ENCODE data around the gene NET1.

The NET1 gene

GRCh38 chr10:5507649-5508131 is 95.3 kb downstream of the NET1 start:
- H3K4ac ChIP-seq (ENCODE audit: low read length) = no peak overlapping the region
- no peaks in the 10 kb centered on the region for H3K36me3 ChIP-seq (replicated peaks in 1 of 2; ENCODE audit: control insufficient read depth in 2 of 2, insufficient read depth in 2 of 2, low read length in 2 of 2)
- H2AFZ ChIP-seq (ENCODE audit: low read length) = no peak overlapping the region
- H2AK5ac ChIP-seq (ENCODE audit: low read depth, low read length) = no peak overlapping the region
- H3K79me1 ChIP-seq (ENCODE audit: low read depth, low read length) = no peaks in the 10 kb centered on the region
- no peak overlapping the region for H2BK5ac ChIP-seq (ENCODE audit: low read length)
- no peak overlapping the region for H2BK12ac ChIP-seq (ENCODE audit: low read length)
- H3K4me3 ChIP-seq (ENCODE audit: low read length in 2 of 2) = no peak overlapping the region
- peak overlapping the region; percentile 72 for H3K9ac ChIP-seq (ENCODE audit: low read depth, low read length, poor library complexity)
- H3K4me1 ChIP-seq (ENCODE audit: control insufficient read depth in 2 of 2, insufficient read depth in 1 of 2, low read depth in 1 of 2, low read length in 2 of 2) = peaks cover 0 to under 1% of the 10 kb centered on the region in 2 donors
- WGBS, 2 donors (ENCODE audit: extremely low coverage in 2 of 2, insufficient read length in 2 of 2, insufficient replicate concordance in 1 of 2) = no CpG with 5 or more reads among the region's 14 CpGs
- no peak overlapping the region for H2BK15ac ChIP-seq (ENCODE audit: low read length)
- peak overlapping the region; percentile 29 for H3K18ac ChIP-seq (ENCODE audit: low read length)
- no peak overlapping the region for H3K23ac ChIP-seq (ENCODE audit: low read depth, low read length, poor library complexity)
- no peak overlapping the region for H4K8ac ChIP-seq (ENCODE audit: low read depth, low read length)
- H3K14ac ChIP-seq (ENCODE audit: low read length) = peak overlapping the region; percentile 76
- H2BK120ac ChIP-seq (ENCODE audit: low read depth, low read length) = peak overlapping the region; percentile 22
- H3K4me2 ChIP-seq (ENCODE audit: insufficient read depth, low read length, poor library complexity, severe bottlenecking) = no peak overlapping the region
- DNase-seq (ENCODE audit: low spot score) = no peak
- H3K27ac ChIP-seq (replicated peaks; ENCODE audit: low read length) = no peak overlapping the region
- H3K27me3 ChIP-seq (ENCODE audit: control insufficient read depth in 3 of 3, insufficient read depth in 3 of 3, low read depth in 1 of 3, low read length in 3 of 3) = peaks cover 0 to 24% (median 0%) of the 10 kb centered on the region in 3 experiments
- no peak overlapping the region for H4K91ac ChIP-seq (ENCODE audit: low read depth, low read length, poor library complexity)
- H3K9me3 ChIP-seq (replicated peaks in 1 of 2; ENCODE audit: control insufficient read depth in 2 of 2, insufficient read depth in 1 of 2, low read depth in 1 of 2, low read length in 2 of 2) = peaks cover 0 to 2% of the 10 kb centered on the region in 2 donors

GRCh38 chr10:5508161-5508604 is 95.8 kb downstream of the NET1 start:
- no peak overlapping the region for H3K4ac ChIP-seq (ENCODE audit: low read length)
- no CpG with 5 or more reads among the region's 18 CpGs for WGBS, 2 donors (ENCODE audit: extremely low coverage in 2 of 2, insufficient read length in 2 of 2, insufficient replicate concordance in 1 of 2)
- H2BK120ac ChIP-seq (ENCODE audit: low read depth, low read length) = no peak overlapping the region
- peaks cover 0 to 20% (median 0%) of the 10 kb centered on the region in 3 experiments for H3K27me3 ChIP-seq (ENCODE audit: control insufficient read depth in 3 of 3, insufficient read depth in 3 of 3, low read depth in 1 of 3, low read length in 3 of 3)
- no peak overlapping the region for H4K91ac ChIP-seq (ENCODE audit: low read depth, low read length, poor library complexity)
- H3K4me2 ChIP-seq (ENCODE audit: insufficient read depth, low read length, poor library complexity, severe bottlenecking) = no peak overlapping the region
- DNase-seq (ENCODE audit: low spot score) = no peak
- no peak overlapping the region for H2BK5ac ChIP-seq (ENCODE audit: low read length)
- H2AK5ac ChIP-seq (ENCODE audit: low read depth, low read length) = no peak overlapping the region
- no peak overlapping the region for H3K27ac ChIP-seq (replicated peaks; ENCODE audit: low read length)
- H3K79me1 ChIP-seq (ENCODE audit: low read depth, low read length) = no peaks in the 10 kb centered on the region
- H2BK12ac ChIP-seq (ENCODE audit: low read length) = no peak overlapping the region
- peak overlapping the region; percentile 38 for H3K23ac ChIP-seq (ENCODE audit: low read depth, low read length, poor library complexity)
- no peak overlapping the region for H4K8ac ChIP-seq (ENCODE audit: low read depth, low read length)
- H2AFZ ChIP-seq (ENCODE audit: low read length) = no peak overlapping the region
- no peak overlapping the region for H3K14ac ChIP-seq (ENCODE audit: low read length)
- peak overlapping the region; percentile 44 for H3K18ac ChIP-seq (ENCODE audit: low read length)
- H3K4me1 ChIP-seq (ENCODE audit: control insufficient read depth in 2 of 2, insufficient read depth in 1 of 2, low read depth in 1 of 2, low read length in 2 of 2) = peaks cover 0 to 6% of the 10 kb centered on the region in 2 donors
- no peak overlapping the region for H3K9ac ChIP-seq (ENCODE audit: low read depth, low read length, poor library complexity)
- H3K9me3 ChIP-seq (replicated peaks in 1 of 2; ENCODE audit: control insufficient read depth in 2 of 2, insufficient read depth in 1 of 2, low read depth in 1 of 2, low read length in 2 of 2) = peaks cover 0 to 2% of the 10 kb centered on the region in 2 donors
- H3K4me3 ChIP-seq (ENCODE audit: low read length in 2 of 2) = no peak overlapping the region
- no peaks in the 10 kb centered on the region for H3K36me3 ChIP-seq (replicated peaks in 1 of 2; ENCODE audit: control insufficient read depth in 2 of 2, insufficient read depth in 2 of 2, low read length in 2 of 2)
- H2BK15ac ChIP-seq (ENCODE audit: low read length) = no peak overlapping the region

Data from neuronal stem cell (in vitro differentiated cells).